Testis (tissue), 3 donors: ENCODE data around the gene MDC1. TPM values are rescaled to one million over a fixed set of nuclear protein-coding genes. Genes with fewer than 3 reads are reported as not detected.
"Not testable (repeated sequence)": the region's sequence is repeated elsewhere in the genome, so short reads cannot be mapped to it uniquely, and the experiment has no call there.

ENCODE experiments used
- DNase-seq: peaks from one replicate; pipeline ENCODE4 v3.0.0-alpha.2; 2019
- H3K27ac ChIP-seq, 2 donors: fragments of 200-600 bp; sonication (generic); one replicate each; pipeline ENCODE4 v1.5.1; 2019
- H3K27me3 ChIP-seq: fragments of 200-600 bp; sonication (generic); one replicate; pipeline ENCODE4 v1.5.1; 2019
- H3K36me3 ChIP-seq: fragments of 200-600 bp; sonication (generic); one replicate; pipeline ENCODE4 v1.5.1; 2017; ENCODE audit warnings: low read depth; ENCODE audit errors: missing control alignments
- H3K4me1 ChIP-seq: fragments of 200-600 bp; sonication (generic); one replicate; pipeline ENCODE4 v1.5.1; 2019
- H3K4me3 ChIP-seq, 2 donors: fragments of 200-600 bp; sonication (generic); one replicate each; pipeline ENCODE4 v1.5.1; 2017 to 2019
- H3K9me3 ChIP-seq: fragments of 200-600 bp; sonication (generic); one replicate; pipeline ENCODE4 v1.5.1; 2017
- CTCF ChIP-seq, 3 experiments: fragments of 450-650 bp in 2 of 3; fragments of 200-600 bp in 1 of 3; sonication (generic) in 1 of 3; IDR thresholded peaks; one replicate each; pipeline ENCODE4 v1.5.1; 2016 to 2019; ENCODE audit warnings: antibody characterized with exemption in 3 of 3, mild to moderate bottlenecking in 2 of 3, moderate library complexity in 1 of 3
- POLR2A ChIP-seq: fragments of 450-650 bp; IDR thresholded peaks from one replicate; pipeline ENCODE4 v1.6.1; 2017; ENCODE audit warnings: antibody characterized with exemption, mild to moderate bottlenecking, moderate library complexity
- WGBS, 2 donors: methylation state at CpG; one replicate each; pipeline ENCODE4 v1.1.5; 2018; 5-methylcytosine and 5-hydroxymethylcytosine counted together
- intact Hi-C: fragments of 100-400 bp; cut with DNase I; formaldehyde crosslinking; loops from one replicate; pipeline ENCODE4 v1.15.1; 2023; ENCODE audit warnings: low total_unique reads
- polyA plus RNA-seq: library from polyadenylated mRNA; stranded (reverse); fragments of 350-450 nt; fragmentation: Illumina TruSeq; extraction: RNeasy Lipid Tissue Mini Kit (QIAGEN cat#74804); gene quantifications from one replicate; pipeline ENCODE4 v1.2.3, GENCODE V29; 2014; ENCODE audit warnings: low read depth, low replicate concordance; ENCODE audit not compliant: insufficient read depth
- total RNA-seq, 2 donors: library from RNA; depleted of rRNA; stranded (reverse); fragments of >200 nt; gene quantifications; one replicate each; pipeline ENCODE4 v1.2.3, GENCODE V29; 2016

Gene MDC1
- total and polyA plus RNA-seq, 3 donors from 2014 or later = 56.6 to 155 (median 79.3) TPM

- H3K9me3 ChIP-seq, H3K27me3 ChIP-seq, DNase-seq, H3K4me3 ChIP-seq, H3K36me3 ChIP-seq, H3K27ac ChIP-seq: not testable (repeated sequence)
- H3K4me1 ChIP-seq = peaks cover 21% of the 10 kb centered on the region
- intact Hi-C loops = loop anchor here (2.0 to 10.0 kb wide), 2 partner anchors 44 to 1078 kb away; no protein-coding TSS in a partner anchor
- WGBS, 2 donors = 64 to 73% methylated on average over 16 of the region's 16 CpGs
Observed at GRCh38 chr6:30723159-30723842, 6.2 kb upstream of the MDC1 start.

GRCh38 chr6:30722280-30723112 is 5.4 kb upstream of the MDC1 start:
- peak; percentile 87 for DNase-seq
- peak overlapping the region in 1 of 2 donors; percentile 90 for H3K27ac ChIP-seq
- no peaks in the 10 kb centered on the region for H3K27me3 ChIP-seq
- H3K9me3 ChIP-seq = no peaks in the 10 kb centered on the region
- H3K4me3 ChIP-seq = peak overlapping the region; percentile 73 to 99
- 11% methylated on average over 27 of the region's 27 CpGs for WGBS, 2 donors
- H3K36me3 ChIP-seq = no peaks in the 10 kb centered on the region
- intact Hi-C loops = loop anchor here (2.0 to 10.0 kb wide), 2 partner anchors 44 to 1078 kb away; no protein-coding TSS in a partner anchor
- peaks cover 27% of the 10 kb centered on the region for H3K4me1 ChIP-seq
- TF ChIP-seq POLR2A (no peak), CTCF (IDR thresholded peaks at IDR 0.05) (peak; percentile 99)

- 6 to 9% methylated on average over 10 of the region's 10 CpGs for WGBS, 2 donors
- Histone ChIP-seq H3K4me3 (peak overlapping the region; percentile 73 to 99), H3K4me1 (peaks cover 27% of the 10 kb centered on the region), H3K27ac (peak overlapping the region; percentile 61 to 90)
- not testable (repeated sequence) for H3K9me3 ChIP-seq, DNase-seq, H3K27me3 ChIP-seq, H3K36me3 ChIP-seq
- intact Hi-C loops = loop anchor here (2.0 to 10.0 kb wide), 2 partner anchors 43 to 1077 kb away; no protein-coding TSS in a partner anchor
Observed at GRCh38 chr6:30722025-30722279, 4.9 kb upstream of the MDC1 start.

- TF ChIP-seq CTCF (IDR thresholded peaks at IDR 0.05) = peak; percentile 33 to 58 (median 49)
- peak; percentile 34 for TF ChIP-seq POLR2A
Observed at GRCh38 chr6:30721198-30722024, 4.3 kb upstream of the MDC1 start.

GRCh38 chr6:30720738-30721197 is 3.7 kb upstream of the MDC1 start:
- H3K4me3 ChIP-seq = peak overlapping the region; percentile 73 to 99
- 0% methylated on average over 27 to 29 of the region's 29 CpGs for WGBS, 2 donors
- no peak for TF ChIP-seq CTCF (IDR thresholded peaks at IDR 0.05)
- no peak for TF ChIP-seq POLR2A
- no peaks in the 10 kb centered on the region for H3K36me3 ChIP-seq
- no peaks in the 10 kb centered on the region for H3K27me3 ChIP-seq
- H3K27ac ChIP-seq = peak overlapping the region; percentile 89 to 90
- DNase-seq = peak; percentile 84
- no peaks in the 10 kb centered on the region for H3K9me3 ChIP-seq
- intact Hi-C loops = loop anchor here (2.0 to 10.0 kb wide), 2 partner anchors 34 to 1076 kb away; partner anchors contain the start of gene PPP1R18
- peaks cover 30% of the 10 kb centered on the region for H3K4me1 ChIP-seq

More at GRCh38 chr6:30721198-30722024, 4.3 kb upstream of the MDC1 start:
- Histone ChIP-seq H3K36me3 (no peaks in the 10 kb centered on the region), H3K4me1 (peaks cover 30% of the 10 kb centered on the region), H3K9me3 (no peaks in the 10 kb centered on the region), H3K4me3 (peak overlapping the region; percentile 73 to 99), H3K27me3 (no peaks in the 10 kb centered on the region), H3K27ac (peak overlapping the region; percentile 89 to 90)
- intact Hi-C loops = loop anchor here (2.0 to 10.0 kb wide), 3 partner anchors 35 to 1077 kb away; partner anchors contain the start of gene PPP1R18
- peak; percentile 94 for DNase-seq
- WGBS, 2 donors = 1 to 3% methylated on average over 32 to 69 of the region's 71 CpGs
